ENCODE measurements around the gene RHOBTB1.

- TF ChIP-seq CTCF (IDR thresholded peaks at IDR 0.05; ENCODE audit: poor library complexity) (no peak), EZH2 (IDR thresholded peaks at IDR 0.05; ENCODE audit: borderline replicate concordance) (no peak), EZH2phosphoT487 (IDR thresholded peaks at IDR 0.05; ENCODE audit: low read depth, severe bottlenecking, unreplicated experiment) (no peak)
Measured at GRCh38 chr10:60948851-60949250, 4.9 kb upstream of the RHOBTB1 start.
